OCI-LY3 (cell line): ENCODE data around the gene ARID1B.

Source experiments
- H2AFZ ChIP-seq: fragments of 200-600, 300-600 bp; shearing (Covaris generic); 2 replicates; pipeline ENCODE4 v1.6.0; 2014; ENCODE audit warnings: antibody characterized with exemption, low read depth, low read length
- H3K27ac ChIP-seq: fragments of 200-600, 300-600 bp; sonication (generic); 2 replicates; pipeline ENCODE4 v1.5.1; 2014; ENCODE audit warnings: mild to moderate bottlenecking, low read length, moderate library complexity, mixed read lengths
- H3K27me3 ChIP-seq: fragments of 200-600, 300-600 bp; sonication (generic); 2 replicates; pipeline ENCODE4 v1.6.1; 2014; ENCODE audit warnings: low read depth, low read length, mixed read lengths
- H3K36me3 ChIP-seq: fragments of 200-600, 300-600 bp; sonication (generic); replicated peaks from 2 replicates; pipeline ENCODE3; 2014; ENCODE audit warnings: low read depth, low read length, mixed read lengths
- H3K4me1 ChIP-seq: fragments of 300-600, 200-600 bp; sonication (generic); 2 replicates; pipeline ENCODE4 v1.6.1; 2014; ENCODE audit warnings: low read length, mixed read lengths
- H3K4me2 ChIP-seq: fragments of 200-600, 300-600 bp; sonication (generic); 2 replicates; pipeline ENCODE4 v1.6.1; 2014; ENCODE audit warnings: low read length, mixed read lengths
- H3K4me3 ChIP-seq: fragments of 300-600, 200-600 bp; sonication (generic); 2 replicates; pipeline ENCODE4 v1.5.1; 2014; ENCODE audit warnings: antibody characterized with exemption, mild to moderate bottlenecking, low read length, moderate library complexity
- H3K79me2 ChIP-seq: fragments of 300-600, 200-600 bp; shearing (Covaris generic); 2 replicates; pipeline ENCODE4 v1.6.1; 2014; ENCODE audit warnings: mild to moderate bottlenecking, low read length, mixed read lengths
- H3K9ac ChIP-seq: fragments of 300-600, 200-600 bp; shearing (Covaris generic); 2 replicates; pipeline ENCODE4 v1.6.0; 2014; ENCODE audit warnings: mild to moderate bottlenecking, low read length, moderate library complexity
- H3K9me3 ChIP-seq: fragments of 200-600, 300-600 bp; shearing (Covaris generic); 2 replicates; pipeline ENCODE4 v1.6.1; 2014; ENCODE audit warnings: low read length, mixed read lengths; ENCODE audit not compliant: insufficient read depth
- H4K20me1 ChIP-seq: fragments of 200-600, 300-600 bp; sonication (generic); 2 replicates; pipeline ENCODE4 v1.6.1; 2016; ENCODE audit warnings: low read length, mixed read lengths; ENCODE audit not compliant: insufficient read depth
- EZH2phosphoT487 ChIP-seq: fragments of 200-600 bp; shearing (Covaris generic); IDR thresholded peaks from 2 replicates; pipeline ENCODE4 v1.6.1; 2018; ENCODE audit warnings: antibody characterized with exemption, mixed run types, low read depth
- TF ChIP-seq, protein P1 (sequence below): fragments of 200-600, 300-600 bp; sonication (generic); IDR thresholded peaks from 2 replicates; pipeline ENCODE4 v1.5.1; 2014; ENCODE audit warnings: antibody characterized with exemption, low read length, low read depth

ARID1B gene

DNA sequence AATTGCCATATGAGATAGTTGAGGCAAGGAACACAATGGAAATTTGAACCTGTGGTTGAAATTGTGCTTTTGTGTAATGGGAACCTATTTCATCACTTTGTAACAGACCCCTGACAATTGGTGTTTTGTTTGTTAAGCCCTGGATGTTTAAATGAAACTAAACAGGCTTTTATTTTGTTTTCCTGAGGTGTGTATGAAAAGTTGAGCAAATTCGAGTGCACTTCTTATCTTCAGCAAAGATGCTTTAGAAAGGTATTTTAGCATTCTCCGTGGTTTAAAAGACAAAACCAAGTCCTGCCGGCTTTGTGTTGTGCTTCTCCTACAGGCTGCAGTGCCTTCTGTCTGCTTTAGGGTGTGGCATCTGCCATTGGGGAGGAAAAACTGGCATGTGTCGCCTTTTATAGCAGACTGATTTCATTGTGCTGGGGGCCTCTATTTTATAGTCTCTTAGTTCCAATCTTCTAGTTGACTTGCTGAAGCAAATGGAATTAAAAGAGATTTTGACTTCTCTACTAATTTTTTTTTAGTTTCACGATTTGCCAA is 2.2 kb upstream of the ARID1B start:
- peaks cover 25% of the 10 kb centered on the region for H3K79me2 ChIP-seq
- H3K4me1 ChIP-seq = peaks cover 29% of the 10 kb centered on the region
- H4K20me1 ChIP-seq = no peaks in the 10 kb centered on the region
- H3K9ac ChIP-seq = no peak overlapping the region
- no peaks in the 10 kb centered on the region for H3K9me3 ChIP-seq
- H3K27ac ChIP-seq = no peak overlapping the region
- peaks cover 12% of the 10 kb centered on the region for H3K27me3 ChIP-seq
- peak overlapping the region; percentile 56 for H3K4me3 ChIP-seq
- no peaks in the 10 kb centered on the region for H3K36me3 ChIP-seq
- H2AFZ ChIP-seq = no peak overlapping the region
- TF ChIP-seq, protein P1, sequence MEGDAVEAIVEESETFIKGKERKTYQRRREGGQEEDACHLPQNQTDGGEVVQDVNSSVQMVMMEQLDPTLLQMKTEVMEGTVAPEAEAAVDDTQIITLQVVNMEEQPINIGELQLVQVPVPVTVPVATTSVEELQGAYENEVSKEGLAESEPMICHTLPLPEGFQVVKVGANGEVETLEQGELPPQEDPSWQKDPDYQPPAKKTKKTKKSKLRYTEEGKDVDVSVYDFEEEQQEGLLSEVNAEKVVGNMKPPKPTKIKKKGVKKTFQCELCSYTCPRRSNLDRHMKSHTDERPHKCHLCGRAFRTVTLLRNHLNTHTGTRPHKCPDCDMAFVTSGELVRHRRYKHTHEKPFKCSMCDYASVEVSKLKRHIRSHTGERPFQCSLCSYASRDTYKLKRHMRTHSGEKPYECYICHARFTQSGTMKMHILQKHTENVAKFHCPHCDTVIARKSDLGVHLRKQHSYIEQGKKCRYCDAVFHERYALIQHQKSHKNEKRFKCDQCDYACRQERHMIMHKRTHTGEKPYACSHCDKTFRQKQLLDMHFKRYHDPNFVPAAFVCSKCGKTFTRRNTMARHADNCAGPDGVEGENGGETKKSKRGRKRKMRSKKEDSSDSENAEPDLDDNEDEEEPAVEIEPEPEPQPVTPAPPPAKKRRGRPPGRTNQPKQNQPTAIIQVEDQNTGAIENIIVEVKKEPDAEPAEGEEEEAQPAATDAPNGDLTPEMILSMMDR = no peak
- TF ChIP-seq EZH2phosphoT487 = no peak
- peak overlapping the region; percentile 71 for H3K4me2 ChIP-seq

DNA sequence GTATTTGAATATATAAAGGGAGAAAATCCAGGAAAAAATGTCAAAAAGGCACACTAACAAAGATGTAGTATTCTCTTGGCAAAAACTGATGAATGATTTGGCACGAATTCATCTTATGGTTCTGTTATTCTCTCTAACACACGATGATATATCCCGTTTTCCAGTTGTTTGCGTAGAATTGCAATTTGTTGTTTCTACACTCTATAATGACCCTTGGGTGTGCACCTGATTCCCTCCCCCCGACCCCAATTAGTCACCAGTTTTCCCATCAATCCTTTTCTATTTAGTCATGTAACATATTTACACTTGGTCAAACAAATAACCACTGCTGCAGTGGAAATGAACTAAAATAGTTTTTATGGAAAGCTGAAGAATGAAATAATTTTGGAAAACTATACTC is 1.5 kb upstream of the ARID1B start:
- Histone ChIP-seq H3K4me1 (peaks cover 29% of the 10 kb centered on the region), H4K20me1 (0 out of 2 replicates have a peak, but pooled peaks cover 2% of the 10 kb centered on the region), H3K4me3 (no peak overlapping the region), H3K79me2 (peaks cover 33% of the 10 kb centered on the region), H3K27me3 (peaks cover 12% of the 10 kb centered on the region), H3K4me2 (peak overlapping the region; percentile 97; the same call in 1 of the 2 replicates), H3K36me3 (no peaks in the 10 kb centered on the region), H3K9ac (no peak overlapping the region), H3K9me3 (no peaks in the 10 kb centered on the region), H2AFZ (no peak overlapping the region), H3K27ac (no peak overlapping the region)
- TF ChIP-seq, protein P1 = no peak
- no peak for TF ChIP-seq EZH2phosphoT487

DNA sequence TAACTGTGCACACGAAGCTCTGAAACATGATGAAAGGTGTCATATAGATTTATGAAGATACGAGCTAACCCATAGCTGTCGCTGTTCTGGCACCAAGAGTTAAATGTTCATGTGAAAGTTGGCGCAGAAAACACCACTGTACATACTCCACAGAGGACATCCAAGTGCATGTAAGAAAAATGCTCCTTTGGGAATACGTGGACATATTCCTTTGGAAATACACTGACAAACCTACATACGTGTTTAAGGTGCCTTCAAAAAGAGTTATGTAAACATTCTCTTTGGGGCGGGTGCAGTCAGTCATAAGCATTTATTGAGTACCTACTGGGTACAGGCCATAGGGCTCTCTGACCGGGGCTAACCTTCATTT is 723 bp upstream of the ARID1B start:
- Histone ChIP-seq H3K36me3 (no peaks in the 10 kb centered on the region), H4K20me1 (peaks cover 6% of the 10 kb centered on the region), H2AFZ (0 out of 2 replicates have a peak overlapping the region, but pooled peaks have one; percentile 56), H3K27me3 (peaks cover 12% of the 10 kb centered on the region), H3K4me2 (peak overlapping the region; percentile 97), H3K27ac (peak overlapping the region; percentile 96), H3K79me2 (peaks cover 41% of the 10 kb centered on the region), H3K4me1 (peaks cover 36% of the 10 kb centered on the region), H3K9ac (peak overlapping the region; percentile 93), H3K9me3 (no peaks in the 10 kb centered on the region), H3K4me3 (peak overlapping the region; percentile 93)
- TF ChIP-seq, protein P1 = peak; percentile 37; the same call in 1 of the 2 replicates
- TF ChIP-seq EZH2phosphoT487 = no peak

DNA sequence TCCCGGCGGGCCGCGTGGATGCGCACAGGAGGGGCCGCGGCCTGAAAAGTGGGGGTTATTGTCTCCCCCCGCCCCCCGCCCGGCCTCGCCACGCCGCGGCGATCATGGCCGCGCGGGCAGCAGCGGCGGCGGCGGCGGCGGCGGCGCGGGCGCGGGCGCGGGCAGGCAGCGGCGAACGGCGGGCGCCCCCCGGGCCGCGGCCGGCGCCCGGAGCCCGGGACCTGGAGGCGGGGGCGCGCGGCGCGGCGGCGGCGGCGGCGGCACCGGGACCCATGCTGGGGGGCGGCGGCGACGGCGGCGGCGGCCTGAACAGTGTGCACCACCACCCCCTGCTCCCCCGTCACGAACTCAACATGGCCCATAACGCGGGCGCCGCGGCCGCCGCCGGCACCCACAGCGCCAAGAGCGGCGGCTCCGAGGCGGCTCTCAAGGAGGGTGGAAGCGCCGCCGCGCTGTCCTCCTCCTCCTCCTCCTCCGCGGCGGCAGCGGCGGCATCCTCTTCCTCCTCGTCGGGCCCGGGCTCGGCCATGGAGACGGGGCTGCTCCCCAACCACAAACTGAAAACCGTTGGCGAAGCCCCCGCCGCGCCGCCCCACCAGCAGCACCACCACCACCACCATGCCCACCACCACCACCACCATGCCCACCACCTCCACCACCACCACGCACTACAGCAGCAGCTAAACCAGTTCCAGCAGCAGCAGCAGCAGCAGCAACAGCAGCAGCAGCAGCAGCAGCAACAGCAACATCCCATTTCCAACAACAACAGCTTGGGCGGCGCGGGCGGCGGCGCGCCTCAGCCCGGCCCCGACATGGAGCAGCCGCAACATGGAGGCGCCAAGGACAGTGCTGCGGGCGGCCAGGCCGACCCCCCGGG is 637 bp downstream of the ARID1B start:
- H2AFZ ChIP-seq = peak overlapping the region; percentile 67; the same call in 1 of the 2 replicates
- peaks cover 12% of the 10 kb centered on the region for H4K20me1 ChIP-seq
- H3K9me3 ChIP-seq = no peaks in the 10 kb centered on the region
- no peak for TF ChIP-seq EZH2phosphoT487
- TF ChIP-seq, protein P1 = no peak
- H3K9ac ChIP-seq = peak overlapping the region; percentile 93
- H3K36me3 ChIP-seq = no peaks in the 10 kb centered on the region
- H3K27me3 ChIP-seq = peaks cover 12% of the 10 kb centered on the region
- peak overlapping the region; percentile 93 for H3K4me3 ChIP-seq
- H3K79me2 ChIP-seq = peaks cover 54% of the 10 kb centered on the region
- H3K4me1 ChIP-seq = peaks cover 42% of the 10 kb centered on the region
- H3K27ac ChIP-seq = peak overlapping the region; percentile 96
- peak overlapping the region; percentile 97 for H3K4me2 ChIP-seq
